ENCODE data around the gene CCDC50. TPM values are rescaled to one million over a fixed set of nuclear protein-coding genes. Genes with fewer than 3 reads are reported as not detected.

The CCDC50 gene
- total RNA-seq, 1 donor from 2014 or later = 178 TPM

DNA sequence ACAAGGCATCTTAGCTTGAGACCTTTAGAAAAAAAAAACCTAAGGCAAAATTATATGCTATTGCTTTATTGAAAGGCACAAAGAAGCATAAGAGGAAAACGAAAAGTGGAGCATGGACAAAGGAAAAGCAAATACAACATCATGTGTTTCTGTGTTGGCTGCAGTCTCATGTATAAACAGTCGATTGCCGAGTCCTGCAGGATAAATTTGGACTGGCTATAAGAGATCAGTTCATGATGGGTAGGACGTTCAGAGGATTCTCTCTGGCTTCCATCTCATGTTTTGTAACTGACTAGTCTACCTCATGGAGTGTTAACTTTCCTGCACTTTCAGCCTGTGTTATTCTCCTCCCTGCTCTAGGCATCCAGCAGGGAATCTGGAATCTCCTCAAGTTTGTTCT lies 21.9 kb upstream of the CCDC50 start:
- H3K36me3 ChIP-seq (ENCODE audit: control insufficient read depth, insufficient read depth, low read length) = no peaks in the 10 kb centered on the region
- H3K4me3 ChIP-seq (ENCODE audit: low read depth, low read length) = no peak overlapping the region
- no peak for DNase-seq (ENCODE audit: low read depth)
- TF ChIP-seq, protein P1, sequence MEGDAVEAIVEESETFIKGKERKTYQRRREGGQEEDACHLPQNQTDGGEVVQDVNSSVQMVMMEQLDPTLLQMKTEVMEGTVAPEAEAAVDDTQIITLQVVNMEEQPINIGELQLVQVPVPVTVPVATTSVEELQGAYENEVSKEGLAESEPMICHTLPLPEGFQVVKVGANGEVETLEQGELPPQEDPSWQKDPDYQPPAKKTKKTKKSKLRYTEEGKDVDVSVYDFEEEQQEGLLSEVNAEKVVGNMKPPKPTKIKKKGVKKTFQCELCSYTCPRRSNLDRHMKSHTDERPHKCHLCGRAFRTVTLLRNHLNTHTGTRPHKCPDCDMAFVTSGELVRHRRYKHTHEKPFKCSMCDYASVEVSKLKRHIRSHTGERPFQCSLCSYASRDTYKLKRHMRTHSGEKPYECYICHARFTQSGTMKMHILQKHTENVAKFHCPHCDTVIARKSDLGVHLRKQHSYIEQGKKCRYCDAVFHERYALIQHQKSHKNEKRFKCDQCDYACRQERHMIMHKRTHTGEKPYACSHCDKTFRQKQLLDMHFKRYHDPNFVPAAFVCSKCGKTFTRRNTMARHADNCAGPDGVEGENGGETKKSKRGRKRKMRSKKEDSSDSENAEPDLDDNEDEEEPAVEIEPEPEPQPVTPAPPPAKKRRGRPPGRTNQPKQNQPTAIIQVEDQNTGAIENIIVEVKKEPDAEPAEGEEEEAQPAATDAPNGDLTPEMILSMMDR (IDR thresholded peaks at IDR 0.05; ENCODE audit: insufficient read depth, low read length, poor library complexity, severe bottlenecking) = no peak
- H3K27me3 ChIP-seq (ENCODE audit: control insufficient read depth, insufficient read depth, low read length) = no peaks in the 10 kb centered on the region

DNA sequence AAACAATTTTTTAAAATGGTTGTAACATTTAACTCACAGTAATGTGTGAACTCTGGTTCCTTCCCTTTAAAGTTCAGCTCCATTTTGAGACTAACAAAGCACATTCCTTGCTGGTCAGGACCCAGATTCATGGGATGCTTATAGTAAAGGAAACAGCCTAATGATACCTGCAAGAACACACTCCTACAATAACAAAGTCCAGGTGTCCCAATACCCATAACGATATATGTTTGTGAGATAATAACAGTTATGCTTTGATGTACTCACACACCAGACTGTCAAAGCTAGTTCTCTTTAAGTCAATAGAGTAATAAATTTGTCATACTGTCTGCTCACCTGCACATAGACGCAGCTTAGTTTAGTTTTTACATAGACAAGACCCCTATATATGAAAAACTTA lies 15.9 kb upstream of the CCDC50 start:
- no peaks in the 10 kb centered on the region for H3K36me3 ChIP-seq (ENCODE audit: control insufficient read depth, insufficient read depth, low read length)
- no peak overlapping the region for H3K4me3 ChIP-seq (ENCODE audit: low read depth, low read length)
- TF ChIP-seq, protein P1 (IDR thresholded peaks at IDR 0.05; ENCODE audit: insufficient read depth, low read length, poor library complexity, severe bottlenecking) = no peak
- no peaks in the 10 kb centered on the region for H3K27me3 ChIP-seq (ENCODE audit: control insufficient read depth, insufficient read depth, low read length)
- no peak for DNase-seq (ENCODE audit: low read depth)

DNA sequence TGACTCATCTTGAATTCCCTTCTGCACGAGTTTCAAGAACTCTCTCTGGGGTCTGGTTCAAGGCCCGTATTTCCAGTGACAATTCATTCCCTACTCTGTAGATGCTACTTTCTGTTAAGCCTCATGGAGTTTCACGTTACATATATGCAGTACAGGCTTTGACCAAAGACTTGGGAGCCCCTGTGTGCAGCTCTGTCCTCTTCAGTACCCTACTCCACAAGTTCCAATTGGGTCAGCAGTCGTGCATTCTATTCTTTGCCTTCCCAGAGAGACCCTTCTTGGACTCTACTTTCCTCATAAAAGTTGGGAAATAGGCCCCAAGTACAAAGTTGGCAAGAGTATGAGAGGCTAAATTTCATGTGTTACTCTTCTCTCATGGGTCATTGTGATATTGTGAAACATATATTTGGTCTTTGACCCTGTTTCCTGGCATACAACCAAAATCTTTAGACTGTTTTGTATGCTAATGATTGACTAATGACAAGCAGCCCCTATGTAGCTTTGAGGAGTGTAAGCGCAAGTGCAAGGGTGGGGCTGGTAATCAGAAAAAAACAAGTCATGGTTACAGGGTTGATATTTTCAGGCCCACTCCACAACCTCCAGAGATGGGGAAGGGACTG lies 15.0 kb upstream of the CCDC50 start:
- H3K27me3 ChIP-seq (ENCODE audit: control insufficient read depth, insufficient read depth, low read length) = no peaks in the 10 kb centered on the region
- DNase-seq (ENCODE audit: low read depth) = no peak
- no peak overlapping the region for H3K4me3 ChIP-seq (ENCODE audit: low read depth, low read length)
- no peaks in the 10 kb centered on the region for H3K36me3 ChIP-seq (ENCODE audit: control insufficient read depth, insufficient read depth, low read length)
- TF ChIP-seq, protein P1 (IDR thresholded peaks at IDR 0.05; ENCODE audit: insufficient read depth, low read length, poor library complexity, severe bottlenecking) = no peak

DNA sequence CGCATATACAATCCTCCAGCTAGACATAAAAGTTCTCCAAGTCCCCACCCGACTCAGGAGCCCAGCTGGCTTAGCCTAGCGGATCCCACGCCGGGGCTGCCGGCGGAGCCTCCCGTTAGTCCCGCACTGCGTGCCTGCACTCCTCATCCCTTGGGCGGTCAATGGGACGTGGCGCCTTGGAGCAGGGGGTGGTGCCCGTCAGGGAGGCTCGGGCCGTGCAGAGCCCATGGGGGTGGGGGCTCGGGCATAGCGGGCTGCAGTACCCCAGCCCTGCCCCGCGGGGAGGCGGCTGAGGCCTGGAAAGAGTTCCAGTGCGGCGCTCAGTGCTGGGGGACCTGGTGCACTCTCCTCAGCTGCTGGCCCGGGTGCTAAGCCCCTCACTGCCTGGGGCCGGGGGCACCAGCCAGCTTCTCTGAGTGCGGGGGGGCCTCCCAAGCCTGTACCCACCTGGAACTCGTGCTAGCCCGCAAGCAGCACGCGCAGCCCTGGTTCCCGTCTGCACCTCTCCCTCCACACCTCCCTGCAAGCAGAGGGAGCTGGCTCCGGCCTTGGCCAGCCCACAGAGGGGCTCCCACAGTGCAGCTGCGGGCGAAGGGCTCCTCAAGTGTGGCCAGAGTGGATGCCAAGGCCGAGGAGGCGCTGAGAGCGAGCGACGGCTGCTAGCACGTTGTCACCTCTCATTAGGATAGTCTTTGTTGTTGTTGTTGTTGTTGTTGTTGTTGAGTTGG lies 12.2 kb upstream of the CCDC50 start:
- no peak overlapping the region for H3K4me3 ChIP-seq (ENCODE audit: low read depth, low read length)
- TF ChIP-seq, protein P1 (IDR thresholded peaks at IDR 0.05; ENCODE audit: insufficient read depth, low read length, poor library complexity, severe bottlenecking) = no peak
- no peak for DNase-seq (ENCODE audit: low read depth)
- no peaks in the 10 kb centered on the region for H3K36me3 ChIP-seq (ENCODE audit: control insufficient read depth, insufficient read depth, low read length)
- no peaks in the 10 kb centered on the region for H3K27me3 ChIP-seq (ENCODE audit: control insufficient read depth, insufficient read depth, low read length)

DNA sequence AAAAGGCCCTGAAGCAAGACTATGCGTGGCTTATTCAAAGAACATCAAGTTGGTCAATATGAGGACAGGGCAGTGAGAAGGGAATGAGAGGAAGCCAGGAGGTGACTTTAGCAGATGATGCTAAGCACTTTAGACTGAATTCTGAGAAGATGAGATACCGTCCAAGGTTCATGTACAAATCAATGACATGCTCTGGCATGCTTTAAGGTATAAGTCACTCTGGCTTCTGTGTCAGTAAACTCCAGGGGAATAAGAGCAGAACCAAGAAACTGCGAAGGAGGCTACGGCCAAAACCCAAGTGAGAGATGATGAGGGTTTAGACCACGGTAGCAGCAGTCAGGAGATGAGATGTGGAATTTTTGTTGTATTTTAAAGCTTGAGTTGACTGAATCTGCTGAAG lies 8.9 kb upstream of the CCDC50 start:
- TF ChIP-seq, protein P1 (IDR thresholded peaks at IDR 0.05; ENCODE audit: insufficient read depth, low read length, poor library complexity, severe bottlenecking) = no peak
- Histone ChIP-seq H3K27me3 (ENCODE audit: control insufficient read depth, insufficient read depth, low read length) (no peaks in the 10 kb centered on the region), H3K4me3 (ENCODE audit: low read depth, low read length) (no peak overlapping the region), H3K36me3 (ENCODE audit: control insufficient read depth, insufficient read depth, low read length) (no peaks in the 10 kb centered on the region)
- no peak for DNase-seq (ENCODE audit: low read depth)
